DND-41 (cell line): ENCODE measurements around the gene KIAA1755.

Experiments used
- CTCF ChIP-seq: IDR thresholded peaks from 2 replicates; pipeline ENCODE4 v1.5.1; 2012; ENCODE audit warnings: borderline replicate concordance, low read length, moderate library complexity, mild to moderate bottlenecking; ENCODE audit not compliant: poor library complexity, severe bottlenecking; ENCODE audit errors: extremely low read depth
- EZH2 ChIP-seq: IDR thresholded peaks from 3 replicates; pipeline ENCODE4 v1.6.1; 2012; ENCODE audit warnings: borderline replicate concordance, low read depth, mild to moderate bottlenecking, moderate library complexity, low read length, inconsistent platforms; ENCODE audit not compliant: severe bottlenecking

GRCh38 chr20:38296433-38296832 lies 35.9 kb upstream of the KIAA1755 start:
- TF ChIP-seq CTCF, result no peak
- TF ChIP-seq EZH2, result no peak
